Cerebellar nuclear complex (tissue), 1 donor: ENCODE results near the gene RCSD1.

Source experiments
- DNase-seq, 2 experiments: peaks; one replicate each; lab custom pipeline; 2025; lab: John Stamatoyannopoulos, UW

The RCSD1 gene

GRCh38 chr1:167641786-167642500 is 11.9 kb downstream of the RCSD1 start:
- no peak for DNase-seq

GRCh38 chr1:167642501-167642826 is 12.4 kb downstream of the RCSD1 start:
- no peak for DNase-seq

GRCh38 chr1:167643441-167643840 is 13.4 kb downstream of the RCSD1 start:
- DNase-seq, result no peak

GRCh38 chr1:167644551-167644950 is 14.5 kb downstream of the RCSD1 start:
- DNase-seq, result no peak

GRCh38 chr1:167645140-167645541 is 15.1 kb downstream of the RCSD1 start:
- DNase-seq, result no peak

- DNase-seq, result no peak
Observed at GRCh38 chr1:167645625-167646414, 15.8 kb downstream of the RCSD1 start.

GRCh38 chr1:167648252-167648849 is 18.3 kb downstream of the RCSD1 start:
- no peak for DNase-seq

GRCh38 chr1:167648978-167649744 is 19.1 kb downstream of the RCSD1 start:
- no peak for DNase-seq

- DNase-seq, result no peak
Observed at GRCh38 chr1:167650269-167651160, 20.5 kb downstream of the RCSD1 start.

- no peak for DNase-seq
Observed at GRCh38 chr1:167651161-167651693, 21.2 kb downstream of the RCSD1 start.

- no peak for DNase-seq
Observed at GRCh38 chr1:167654975-167655575, 25.0 kb downstream of the RCSD1 start.

GRCh38 chr1:167656657-167657056 is 26.6 kb downstream of the RCSD1 start:
- no peak for DNase-seq

- DNase-seq, result no peak
Observed at GRCh38 chr1:167658574-167659328, 28.7 kb downstream of the RCSD1 start.

DNA sequence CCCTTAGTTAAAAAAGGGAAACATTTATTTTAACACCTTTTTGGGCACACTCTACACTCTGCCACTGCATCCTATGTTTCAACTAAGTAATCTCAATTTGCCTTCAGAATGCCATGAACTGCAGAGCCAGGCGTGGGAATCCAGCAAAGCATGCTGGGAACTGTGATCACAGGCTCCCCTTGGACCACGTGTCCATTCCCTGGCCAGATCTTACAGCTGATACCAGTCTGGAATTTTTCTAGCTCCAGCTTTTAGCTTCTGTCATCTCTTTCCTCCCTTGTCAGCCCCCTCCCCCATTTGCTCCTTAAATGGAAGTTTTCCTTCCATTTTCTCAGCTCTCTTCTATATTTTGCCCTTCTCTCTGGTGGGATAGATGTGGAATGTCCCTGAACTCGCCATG is 29.4 kb downstream of the RCSD1 start:
- DNase-seq, result no peak

- DNase-seq, result no peak
Observed at GRCh38 chr1:167659881-167660280, 29.8 kb downstream of the RCSD1 start.

GRCh38 chr1:167661527-167662426 is 31.7 kb downstream of the RCSD1 start:
- DNase-seq, result no peak

GRCh38 chr1:167663002-167663772 is 33.2 kb downstream of the RCSD1 start:
- DNase-seq, result no peak

DNA sequence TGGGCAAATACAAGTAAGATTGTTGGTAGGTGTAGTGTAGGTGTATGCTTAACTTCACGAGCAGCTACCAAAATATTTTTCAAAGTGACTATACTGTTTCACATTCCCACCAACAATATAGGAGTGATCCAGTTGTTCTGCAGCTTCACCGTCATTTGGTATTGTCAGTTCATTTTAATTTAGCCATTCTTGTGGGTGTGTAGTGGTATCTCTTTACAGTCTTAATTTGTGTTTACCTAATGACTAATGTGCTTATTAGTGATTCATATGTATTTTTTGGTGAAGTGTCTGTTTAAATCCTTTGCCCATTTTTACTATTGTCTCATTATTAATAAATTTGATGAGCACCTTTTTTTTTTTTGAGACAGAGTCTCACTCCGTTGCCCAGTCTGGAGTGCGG is 35.4 kb downstream of the RCSD1 start:
- DNase-seq, result no peak
